Measurements from ENCODE around the gene LYPLAL1. TPM values are rescaled to one million over a fixed set of nuclear protein-coding genes. Genes with fewer than 3 reads are reported as not detected.

Gene LYPLAL1
- total and polyA plus RNA-seq, 2 of the 4 experiments (the other 2 are of a cell fraction), result 4.8 to 7.5 TPM

GRCh38 chr1:219143735-219144134 lies 29.9 kb upstream of the LYPLAL1 start:
- no peaks in the 10 kb centered on the region for H3K4me1 ChIP-seq (ENCODE audit: control insufficient read depth, insufficient read depth, low read length)
- H3K9ac ChIP-seq (ENCODE audit: low read depth, low read length), result no peak overlapping the region
- H2BK20ac ChIP-seq (ENCODE audit: low read depth, low read length), result no peak overlapping the region
- H4K91ac ChIP-seq (ENCODE audit: insufficient read depth, low read depth, low read length), result no peak overlapping the region
- no peak for ATAC-seq (ENCODE audit: low read depth)
- DNase-seq, result peak; percentile 21
- no peak overlapping the region for H4K5ac ChIP-seq (ENCODE audit: low read depth, low read length)
- H3K27ac ChIP-seq (ENCODE audit: insufficient read depth, low read length), result no peak overlapping the region
- dilution Hi-C loops (cut with HindIII; ENCODE audit: low sequenced_read_pairs, unreplicated experiment) (no loop called here), in situ Hi-C loops (cut with MboI; ENCODE audit: low sequenced_read_pairs) (no loop called here), intact Hi-C loops (cut with micrococcal nuclease) (no loop called here)
- H3K27me3 ChIP-seq (ENCODE audit: control insufficient read depth, insufficient read depth, low read length), result no peaks in the 10 kb centered on the region
- no peaks in the 10 kb centered on the region for H4K20me1 ChIP-seq (ENCODE audit: insufficient read depth, low read length)
- no peak overlapping the region for H3K4me2 ChIP-seq (ENCODE audit: low read depth, low read length)
- H3K79me1 ChIP-seq (ENCODE audit: low read depth in 1 of 2, low read length in 2 of 2), result no peaks in the 10 kb centered on the region
- WGBS, 2 experiments (ENCODE audit: extremely low coverage in 2 of 2, insufficient read length in 1 of 2), result no CpG with 5 or more reads among the region's 1 CpG
- H3K56ac ChIP-seq (ENCODE audit: extremely low read depth, insufficient read depth, low read length), result no peak overlapping the region
- H3K23ac ChIP-seq (ENCODE audit: low read depth, low read length), result no peak overlapping the region
- no peak overlapping the region for H3K18ac ChIP-seq (ENCODE audit: low read depth, low read length)
- no peak overlapping the region for H3K4ac ChIP-seq (ENCODE audit: low read depth, low read length)
- ChIA-PET CTCF (interaction anchor here (0.7 kb wide), 2 partner anchors 22 to 23 kb away, joined by 3 read pairs; no protein-coding TSS in a partner anchor), POLR2A (ENCODE audit: unreplicated experiment) (interaction anchor here (0.6 kb wide), 1 partner anchor 149 kb away, joined by 3 read pairs; no protein-coding TSS in a partner anchor)
- H2AFZ ChIP-seq (replicated peaks; ENCODE audit: low read length, poor library complexity), result no peak overlapping the region
- TF ChIP-seq CEBPB (IDR thresholded peaks at IDR 0.05; ENCODE audit: low read depth, low read length) (0 out of 2 replicates have a peak, but pooled peaks have one; percentile 13), MXI1 (IDR thresholded peaks at IDR 0.05; ENCODE audit: borderline replicate concordance, low read depth, low read length) (no peak), BHLHE40 (IDR thresholded peaks at IDR 0.05; ENCODE audit: low read depth, low read length) (no peak)
- H3K9me1 ChIP-seq (ENCODE audit: insufficient read depth, low read length), result no peaks in the 10 kb centered on the region
- no TSS peak for BruUV-seq (replicated peaks)
- H2AK5ac ChIP-seq (ENCODE audit: low read depth, low read length), result no peak overlapping the region
- H3K9me3 ChIP-seq (ENCODE audit: control insufficient read depth, insufficient read depth, low read length), result no peaks in the 10 kb centered on the region
- no peak overlapping the region for H2BK5ac ChIP-seq (ENCODE audit: low read depth, low read length, poor library complexity, severe bottlenecking)
- H3K36me3 ChIP-seq (ENCODE audit: control insufficient read depth, insufficient read depth, low read length), result no peaks in the 10 kb centered on the region
- H2AK9ac ChIP-seq (replicated peaks; ENCODE audit: low read depth, low read length, poor library complexity), result no peak overlapping the region
- no peak overlapping the region for H4K8ac ChIP-seq (ENCODE audit: low read depth in 2 of 2, low read length in 2 of 2)
- H2BK120ac ChIP-seq (ENCODE audit: low read depth, low read length), result no peak overlapping the region
- no peak overlapping the region for H3K14ac ChIP-seq (replicated peaks; ENCODE audit: low read depth, low read length)
- no peak overlapping the region for H2BK15ac ChIP-seq (ENCODE audit: low read depth, low read length)
- no peak overlapping the region for H3K4me3 ChIP-seq (ENCODE audit: insufficient read depth, low read depth, low read length)

Measured in IMR-90 (cell line).